Neural progenitor cell (in vitro differentiated cells): ENCODE data around the gene NSRP1.

Experiments used
- EZH2 ChIP-seq: fragments of 200-600 bp; sonication (generic); IDR thresholded peaks from 2 replicates; pipeline ENCODE4 v1.6.1; 2017; ENCODE audit warnings: antibody characterized with exemption, mild to moderate bottlenecking, moderate library complexity
- TF ChIP-seq, protein P1 (sequence below): fragments of 200-600 bp; sonication (generic); IDR thresholded peaks from 2 replicates; pipeline ENCODE4 v1.5.1; 2017; ENCODE audit warnings: antibody characterized with exemption, mild to moderate bottlenecking

DNA sequence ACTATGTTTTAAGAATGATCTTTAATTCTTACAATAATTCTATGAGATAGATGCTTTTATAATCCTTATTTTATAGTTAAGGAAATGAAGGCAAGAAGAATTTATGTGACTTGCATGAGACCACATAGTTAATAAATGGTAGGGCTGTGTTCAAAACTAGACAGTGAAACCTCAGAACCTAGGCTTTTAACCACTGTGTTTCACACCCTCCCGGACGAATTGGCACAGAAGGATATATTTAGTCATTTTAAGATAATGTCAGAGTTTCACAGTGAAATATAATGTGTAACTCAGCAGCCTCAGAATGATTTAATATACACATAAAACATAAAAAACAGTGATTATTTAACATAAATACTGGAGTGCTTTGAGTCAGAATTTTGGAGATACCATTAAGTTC lies 57.0 kb downstream of the NSRP1 start:
- TF ChIP-seq, protein P1, sequence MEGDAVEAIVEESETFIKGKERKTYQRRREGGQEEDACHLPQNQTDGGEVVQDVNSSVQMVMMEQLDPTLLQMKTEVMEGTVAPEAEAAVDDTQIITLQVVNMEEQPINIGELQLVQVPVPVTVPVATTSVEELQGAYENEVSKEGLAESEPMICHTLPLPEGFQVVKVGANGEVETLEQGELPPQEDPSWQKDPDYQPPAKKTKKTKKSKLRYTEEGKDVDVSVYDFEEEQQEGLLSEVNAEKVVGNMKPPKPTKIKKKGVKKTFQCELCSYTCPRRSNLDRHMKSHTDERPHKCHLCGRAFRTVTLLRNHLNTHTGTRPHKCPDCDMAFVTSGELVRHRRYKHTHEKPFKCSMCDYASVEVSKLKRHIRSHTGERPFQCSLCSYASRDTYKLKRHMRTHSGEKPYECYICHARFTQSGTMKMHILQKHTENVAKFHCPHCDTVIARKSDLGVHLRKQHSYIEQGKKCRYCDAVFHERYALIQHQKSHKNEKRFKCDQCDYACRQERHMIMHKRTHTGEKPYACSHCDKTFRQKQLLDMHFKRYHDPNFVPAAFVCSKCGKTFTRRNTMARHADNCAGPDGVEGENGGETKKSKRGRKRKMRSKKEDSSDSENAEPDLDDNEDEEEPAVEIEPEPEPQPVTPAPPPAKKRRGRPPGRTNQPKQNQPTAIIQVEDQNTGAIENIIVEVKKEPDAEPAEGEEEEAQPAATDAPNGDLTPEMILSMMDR, result no peak
- TF ChIP-seq EZH2, result no peak
